Activated gamma-delta T cell treated with Interleukin-2 at 50 U/mL for 16 hours (primary cell): ENCODE data around the gene ATP5MK.
"Not testable (repeated sequence)": the region's sequence is repeated elsewhere in the genome, so short reads cannot be mapped to it uniquely, and the experiment has no call there.

Experiments
- DNase-seq: peaks from one replicate; pipeline ENCODE4 v3.0.0-alpha.2; 2020

The ATP5MK gene

GRCh38 chr10:103395754-103396066 lies 565 bp downstream of the ATP5MK start:
- no peak for DNase-seq

- no peak for DNase-seq
Measured at GRCh38 chr10:103394180-103394579, 2.1 kb downstream of the ATP5MK start.

- no peak for DNase-seq
Measured at GRCh38 chr10:103382769-103383168, 13.5 kb downstream of the ATP5MK start.

GRCh38 chr10:103374263-103374662 lies 22.0 kb downstream of the ATP5MK start:
- no peak for DNase-seq

GRCh38 chr10:103373544-103373943 lies 22.7 kb downstream of the ATP5MK start:
- DNase-seq = no peak

GRCh38 chr10:103367782-103368518 lies 28.3 kb downstream of the ATP5MK start, which contains the start of gene TAF5:
Gene TAF5 (plus strand): TSS chr10:103367976. CDS start chr10:103367990, 14 bp downstream.
- DNase-seq = peak; percentile 89

- no peak for DNase-seq
Measured at GRCh38 chr10:103367379-103367781, 28.9 kb downstream of the ATP5MK start.

GRCh38 chr10:103360791-103361190 lies 35.5 kb downstream of the ATP5MK start:
- not testable (repeated sequence) for DNase-seq

- DNase-seq = not testable (repeated sequence)
Measured at GRCh38 chr10:103359493-103359892, 36.8 kb downstream of the ATP5MK start.

- no peak for DNase-seq
Measured at GRCh38 chr10:103355906-103356599, 40.2 kb downstream of the ATP5MK start.

- DNase-seq = not testable (repeated sequence)
Measured at GRCh38 chr10:103354567-103354966, 41.7 kb downstream of the ATP5MK start.

GRCh38 chr10:103353281-103353680 lies 43.0 kb downstream of the ATP5MK start:
- no peak for DNase-seq

GRCh38 chr10:103350517-103351260 lies 45.6 kb downstream of the ATP5MK start, which contains the start of gene PCGF6:
Gene PCGF6 (minus strand): TSS chr10:103351140. CDS start chr10:103351066, 74 bp downstream.
- DNase-seq = peak; percentile 62

- no peak for DNase-seq
Measured at GRCh38 chr10:103350175-103350516, 46.1 kb downstream of the ATP5MK start.
